NOMO-1 treated with DMSO at 0.1 percent for 48 hours (cell line): ENCODE measurements around the gene ANKRD11.
A peak's percentile ranks its signal among the peaks of the same experiment; 100 is the strongest.
"Not testable (repeated sequence)": the region's sequence is repeated elsewhere in the genome, so short reads cannot be mapped to it uniquely, and the experiment has no call there.

Source experiments
- DNase-seq: peaks from one replicate; lab custom pipeline; 2025; ENCODE audit not compliant: unreplicated experiment; lab: John Stamatoyannopoulos, UW

ANKRD11 gene

GRCh38 chr16:89253548-89254287 is 236.6 kb downstream of the ANKRD11 start:
- peak; percentile 17 for DNase-seq

- no peak for DNase-seq
These were observed 242.0 kb downstream of the ANKRD11 start for GRCh38 chr16:89248196-89248982.

GRCh38 chr16:89247734-89248075 is 242.7 kb downstream of the ANKRD11 start:
- DNase-seq = not testable (repeated sequence)

GRCh38 chr16:89246903-89247733 is 243.2 kb downstream of the ANKRD11 start:
- DNase-seq = peak; percentile 65

GRCh38 chr16:89246383-89246902 is 243.9 kb downstream of the ANKRD11 start:
- no peak for DNase-seq

GRCh38 chr16:89244754-89245153 is 245.6 kb downstream of the ANKRD11 start:
- no peak for DNase-seq

- not testable (repeated sequence) for DNase-seq
These were observed 246.1 kb downstream of the ANKRD11 start for GRCh38 chr16:89244264-89244663.

DNA sequence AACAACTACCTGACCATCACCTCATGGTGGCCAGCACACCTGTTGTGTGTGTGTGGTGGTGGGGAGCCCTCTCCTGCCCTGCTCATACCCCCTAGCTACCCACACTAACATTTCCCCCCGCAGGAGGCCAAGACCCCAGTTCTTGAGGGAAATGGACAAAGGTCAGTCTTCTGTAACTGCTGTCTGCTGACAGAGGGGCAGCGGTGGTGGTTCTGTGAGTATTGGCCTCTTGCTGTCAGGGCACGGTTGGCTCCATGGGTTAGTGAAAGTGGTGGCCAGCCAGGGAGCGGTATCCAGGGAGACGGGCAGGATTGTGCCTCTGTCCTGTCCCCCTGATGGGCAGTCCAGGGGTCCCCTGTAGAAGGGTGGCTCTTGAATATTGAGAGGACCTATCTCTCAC is 246.7 kb downstream of the ANKRD11 start:
- no peak for DNase-seq

DNA sequence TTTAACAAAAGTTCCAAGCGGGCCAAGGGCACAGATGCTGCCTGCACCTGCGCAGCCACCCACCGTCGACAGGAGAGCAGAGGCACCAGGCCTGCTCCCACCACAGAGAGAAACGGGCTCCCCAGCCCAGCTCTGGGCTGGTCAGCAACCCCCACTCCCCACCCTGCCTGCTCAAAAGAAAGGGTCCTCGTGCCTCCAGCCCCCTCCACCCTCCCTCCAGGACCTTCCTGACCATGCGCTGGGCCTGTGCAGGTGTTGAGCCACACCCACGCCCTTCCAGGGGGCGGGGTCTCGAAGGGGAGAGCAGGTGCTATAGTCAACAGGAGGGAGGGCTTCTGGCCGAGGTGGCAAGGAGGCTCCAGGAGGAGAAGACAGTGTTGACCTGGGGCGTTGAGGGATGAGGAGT is 247.6 kb downstream of the ANKRD11 start:
- DNase-seq = no peak

GRCh38 chr16:89241187-89242007 is 249.0 kb downstream of the ANKRD11 start:
- DNase-seq = peak; percentile 65

- no peak for DNase-seq
These were observed 252.6 kb downstream of the ANKRD11 start for GRCh38 chr16:89237733-89238132.

GRCh38 chr16:89233678-89234490 is 256.5 kb downstream of the ANKRD11 start:
- peak; percentile 71 for DNase-seq

GRCh38 chr16:89232107-89232506 is 258.3 kb downstream of the ANKRD11 start:
- DNase-seq = no peak

GRCh38 chr16:89230255-89230654 is 260.1 kb downstream of the ANKRD11 start:
- no peak for DNase-seq

DNA sequence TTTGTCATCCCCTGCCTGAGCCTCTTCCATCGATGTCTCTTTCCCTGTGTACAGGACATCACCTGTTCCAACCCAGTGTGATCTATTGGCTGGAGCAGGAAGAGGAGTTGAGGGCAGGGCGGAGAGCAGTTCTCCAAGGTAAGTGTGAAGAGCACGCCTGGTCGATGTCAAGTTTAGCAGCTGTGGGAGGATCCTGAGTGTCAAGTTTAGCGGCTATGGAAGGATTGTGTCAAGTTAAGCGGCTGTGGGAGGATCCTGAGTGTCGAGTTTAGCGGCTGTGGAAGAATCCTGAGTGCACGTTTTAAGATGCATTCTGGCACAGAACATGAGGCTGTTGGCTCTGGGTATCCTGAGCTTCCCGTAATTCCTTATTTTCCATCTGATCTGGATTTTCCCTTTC is 265.7 kb downstream of the ANKRD11 start:
- no peak for DNase-seq

- no peak for DNase-seq
These were observed 267.4 kb downstream of the ANKRD11 start for GRCh38 chr16:89222931-89223330.

DNA sequence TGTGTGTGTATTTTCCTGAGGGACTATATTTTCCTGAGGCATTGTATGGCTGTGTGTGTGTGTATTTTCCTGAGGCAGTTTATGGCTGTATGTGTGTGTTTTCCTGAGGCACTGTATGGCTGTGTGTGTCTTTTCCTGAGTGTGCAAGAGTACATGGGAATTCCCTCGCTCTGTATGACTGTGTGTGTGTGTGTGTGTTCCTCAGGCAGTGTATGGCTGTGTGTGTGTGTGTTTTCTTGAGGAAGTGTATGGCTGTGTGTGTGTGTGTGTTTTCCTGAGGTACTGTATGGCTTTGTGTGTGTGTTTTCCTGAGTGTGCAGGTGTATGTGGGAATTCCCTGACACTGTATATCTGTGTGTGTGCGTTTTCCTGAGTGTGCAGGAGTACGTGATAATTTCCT is 268.8 kb downstream of the ANKRD11 start:
- DNase-seq = no peak

DNA sequence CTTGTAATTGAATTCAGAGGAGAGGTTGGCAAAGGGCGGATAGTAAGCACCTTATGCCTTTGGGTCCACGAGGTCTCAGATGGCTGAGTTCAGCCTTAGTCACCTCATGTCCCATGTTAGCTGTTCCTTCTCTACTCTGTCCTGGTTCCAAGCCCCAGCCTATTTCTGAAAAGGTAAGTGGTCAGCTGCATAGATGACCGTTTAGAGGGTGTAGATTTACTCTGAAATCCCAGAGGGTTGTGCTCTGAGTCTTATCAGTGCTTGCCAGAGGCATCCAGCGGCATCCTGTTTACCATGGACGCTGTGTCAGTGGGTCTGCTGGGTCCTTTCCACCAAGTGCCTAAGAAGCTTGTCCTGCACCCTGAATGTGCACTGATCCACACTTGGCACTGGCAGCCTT is 271.0 kb downstream of the ANKRD11 start:
- DNase-seq = no peak
